ENCODE data around the gene ETS2.

The ETS2 gene

DNA sequence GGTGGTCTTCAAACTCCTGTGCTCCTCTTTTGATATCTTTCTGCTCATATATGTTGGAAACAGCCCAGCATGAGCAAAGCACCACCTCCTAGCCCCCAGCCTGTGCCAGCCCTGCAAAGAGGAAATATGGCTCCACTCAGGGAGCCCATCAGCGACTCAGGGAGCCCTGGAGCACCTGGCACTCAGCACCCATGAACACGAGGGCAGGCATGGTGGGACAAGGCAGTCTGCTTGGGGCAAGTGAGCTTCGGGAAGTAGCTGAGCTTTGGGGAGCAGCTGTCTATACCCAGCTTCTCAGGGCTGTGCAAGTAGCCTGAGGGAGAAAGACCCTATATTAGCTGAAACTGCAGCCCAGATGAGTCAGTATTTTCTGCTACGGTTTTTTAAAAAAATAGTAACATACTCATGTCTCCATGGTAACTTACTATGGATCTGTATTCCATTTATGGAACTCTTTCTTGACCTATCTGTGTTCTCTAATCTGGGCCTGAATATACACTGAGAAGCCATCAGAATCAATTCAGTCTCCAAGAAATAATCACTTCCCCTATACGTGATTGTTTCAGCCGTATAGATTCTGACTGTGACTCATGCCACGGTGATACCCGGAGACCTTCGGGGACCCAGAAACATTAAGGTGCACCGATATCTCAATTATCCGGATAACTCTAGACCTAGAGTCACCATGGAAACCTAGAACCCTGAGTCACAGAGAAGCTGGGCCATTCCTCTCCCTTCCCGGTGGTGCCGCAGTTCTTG is 1.5 kb upstream of the ETS2 start:
- TF ChIP-seq, protein P1, sequence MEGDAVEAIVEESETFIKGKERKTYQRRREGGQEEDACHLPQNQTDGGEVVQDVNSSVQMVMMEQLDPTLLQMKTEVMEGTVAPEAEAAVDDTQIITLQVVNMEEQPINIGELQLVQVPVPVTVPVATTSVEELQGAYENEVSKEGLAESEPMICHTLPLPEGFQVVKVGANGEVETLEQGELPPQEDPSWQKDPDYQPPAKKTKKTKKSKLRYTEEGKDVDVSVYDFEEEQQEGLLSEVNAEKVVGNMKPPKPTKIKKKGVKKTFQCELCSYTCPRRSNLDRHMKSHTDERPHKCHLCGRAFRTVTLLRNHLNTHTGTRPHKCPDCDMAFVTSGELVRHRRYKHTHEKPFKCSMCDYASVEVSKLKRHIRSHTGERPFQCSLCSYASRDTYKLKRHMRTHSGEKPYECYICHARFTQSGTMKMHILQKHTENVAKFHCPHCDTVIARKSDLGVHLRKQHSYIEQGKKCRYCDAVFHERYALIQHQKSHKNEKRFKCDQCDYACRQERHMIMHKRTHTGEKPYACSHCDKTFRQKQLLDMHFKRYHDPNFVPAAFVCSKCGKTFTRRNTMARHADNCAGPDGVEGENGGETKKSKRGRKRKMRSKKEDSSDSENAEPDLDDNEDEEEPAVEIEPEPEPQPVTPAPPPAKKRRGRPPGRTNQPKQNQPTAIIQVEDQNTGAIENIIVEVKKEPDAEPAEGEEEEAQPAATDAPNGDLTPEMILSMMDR (IDR thresholded peaks at IDR 0.05), result no peak

DNA sequence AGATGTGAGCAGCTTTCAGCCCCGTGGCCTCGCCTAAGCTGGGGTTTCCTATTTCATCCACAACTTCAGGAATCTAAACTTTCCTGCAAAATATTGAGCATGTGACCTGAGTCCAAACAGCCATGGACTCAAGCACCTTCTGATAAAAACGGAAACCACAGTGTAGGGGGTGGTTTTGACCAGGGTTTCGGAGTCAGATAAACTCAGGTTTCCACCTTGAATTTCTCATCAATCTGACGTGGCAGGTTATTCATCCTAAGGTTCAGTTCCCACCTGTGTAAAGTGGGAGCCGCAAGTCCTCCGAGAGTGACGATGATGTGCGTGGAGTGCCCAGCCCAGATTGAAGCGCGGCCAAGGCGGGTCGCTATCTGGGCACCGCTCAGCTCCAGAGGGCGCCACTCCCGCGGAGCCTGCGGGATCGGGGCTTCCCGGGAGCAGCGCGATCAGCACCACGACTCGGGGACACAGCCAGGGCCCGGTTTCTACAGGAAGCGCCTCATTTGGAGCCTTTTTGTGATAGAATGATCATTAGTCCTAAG is 871 bp upstream of the ETS2 start:
- TF ChIP-seq, protein P1 (IDR thresholded peaks at IDR 0.05), result peak; percentile 72

DNA sequence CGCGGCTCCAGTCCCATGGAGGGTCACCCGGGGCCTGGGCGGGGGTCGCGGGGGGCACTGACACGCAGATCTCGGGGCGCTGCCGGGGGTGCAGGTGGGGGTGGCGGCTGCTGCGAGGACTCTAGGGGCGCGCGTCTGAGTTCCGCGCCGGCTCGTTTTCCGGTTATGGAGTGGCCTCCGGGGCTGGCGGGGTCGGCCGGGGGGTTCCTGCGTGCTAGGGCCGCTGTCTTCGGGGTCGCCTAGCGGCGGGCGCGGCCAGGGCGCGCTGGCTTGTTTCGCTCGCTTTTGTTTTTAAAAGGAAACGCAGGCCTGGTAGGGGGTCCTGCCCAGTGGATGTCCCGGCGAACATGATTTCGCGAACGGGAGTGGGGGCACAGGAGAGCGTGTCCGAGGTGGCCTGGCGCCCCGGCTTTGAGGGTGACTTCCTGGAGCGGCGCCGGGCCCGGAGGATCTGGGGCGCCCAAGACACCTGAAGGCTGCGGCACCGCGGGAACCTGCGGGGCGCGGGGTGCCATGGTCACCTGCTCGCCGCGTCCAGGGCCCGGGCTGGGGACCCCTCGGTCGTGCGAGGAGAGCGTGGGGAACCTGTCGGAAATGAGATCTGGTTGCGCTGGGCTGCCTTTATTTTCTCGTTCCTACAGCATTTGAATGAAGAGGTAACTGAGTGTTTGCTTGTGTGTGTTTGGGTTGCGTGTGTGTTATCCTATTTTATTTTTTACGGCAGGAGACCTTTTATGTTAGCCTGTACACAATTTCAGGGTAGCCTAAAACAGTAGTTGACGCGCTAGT is 618 bp downstream of the ETS2 start:
- TF ChIP-seq, protein P1 (IDR thresholded peaks at IDR 0.05), result no peak

DNA sequence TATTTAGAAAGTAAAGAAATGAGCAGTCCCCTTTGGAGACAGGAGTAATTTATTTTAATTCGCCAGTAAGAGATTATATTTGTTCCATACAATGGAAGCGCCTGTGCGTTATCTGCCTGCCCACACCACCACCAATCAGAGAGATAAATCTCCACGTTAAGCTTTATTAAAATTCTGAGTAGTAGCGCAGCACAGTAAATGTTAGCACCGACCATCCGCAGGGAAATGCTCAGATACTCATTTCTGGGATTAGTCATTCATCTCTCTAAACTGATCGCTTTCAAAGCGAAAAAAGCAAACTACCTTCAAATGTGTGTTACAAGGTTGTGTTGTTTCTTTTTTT is 1.2 kb downstream of the ETS2 start:
- TF ChIP-seq, protein P1 (IDR thresholded peaks at IDR 0.05), result no peak

DNA sequence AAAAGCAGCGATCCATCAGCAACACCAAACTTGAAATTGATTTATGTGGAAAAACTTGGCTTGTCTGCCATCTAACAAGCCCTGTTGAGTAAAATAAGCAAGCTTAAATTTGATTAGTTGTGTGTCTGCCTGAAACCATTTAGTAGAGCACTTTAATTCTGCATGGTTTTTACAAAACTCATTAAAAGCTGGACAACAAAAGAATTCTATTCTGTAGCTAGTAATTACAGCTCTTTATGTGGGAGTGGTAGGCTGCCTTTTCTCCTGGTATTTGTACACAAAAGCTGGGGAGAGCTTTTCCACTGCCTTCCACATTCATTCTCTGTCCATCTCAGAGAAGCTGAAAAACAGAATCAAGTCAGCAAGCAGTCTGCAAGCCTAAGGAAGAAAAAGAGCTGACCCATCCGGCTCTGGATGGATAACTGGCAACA is 1.7 kb downstream of the ETS2 start:
- TF ChIP-seq, protein P1 (IDR thresholded peaks at IDR 0.05), result no peak

DNA sequence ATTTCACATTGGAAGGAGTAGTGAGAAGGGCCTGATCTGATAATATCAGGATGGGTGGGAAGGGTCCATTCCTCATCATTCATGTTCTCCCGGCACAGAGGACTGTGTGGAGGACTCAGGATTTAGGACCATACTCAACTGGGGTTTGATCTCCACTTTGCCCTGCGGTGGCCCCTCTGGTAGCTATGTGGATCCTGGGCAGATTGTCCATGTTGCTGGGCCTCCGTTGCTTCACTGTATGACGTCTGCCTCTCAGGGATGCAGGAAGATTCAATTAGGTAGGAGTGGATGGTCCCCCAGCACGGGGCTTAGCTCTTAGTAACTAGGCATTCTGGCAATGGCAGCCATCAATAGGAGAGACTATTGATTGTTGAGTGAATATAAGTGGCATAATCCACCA is 2.3 kb downstream of the ETS2 start:
- TF ChIP-seq, protein P1 (IDR thresholded peaks at IDR 0.05), result no peak

DNA sequence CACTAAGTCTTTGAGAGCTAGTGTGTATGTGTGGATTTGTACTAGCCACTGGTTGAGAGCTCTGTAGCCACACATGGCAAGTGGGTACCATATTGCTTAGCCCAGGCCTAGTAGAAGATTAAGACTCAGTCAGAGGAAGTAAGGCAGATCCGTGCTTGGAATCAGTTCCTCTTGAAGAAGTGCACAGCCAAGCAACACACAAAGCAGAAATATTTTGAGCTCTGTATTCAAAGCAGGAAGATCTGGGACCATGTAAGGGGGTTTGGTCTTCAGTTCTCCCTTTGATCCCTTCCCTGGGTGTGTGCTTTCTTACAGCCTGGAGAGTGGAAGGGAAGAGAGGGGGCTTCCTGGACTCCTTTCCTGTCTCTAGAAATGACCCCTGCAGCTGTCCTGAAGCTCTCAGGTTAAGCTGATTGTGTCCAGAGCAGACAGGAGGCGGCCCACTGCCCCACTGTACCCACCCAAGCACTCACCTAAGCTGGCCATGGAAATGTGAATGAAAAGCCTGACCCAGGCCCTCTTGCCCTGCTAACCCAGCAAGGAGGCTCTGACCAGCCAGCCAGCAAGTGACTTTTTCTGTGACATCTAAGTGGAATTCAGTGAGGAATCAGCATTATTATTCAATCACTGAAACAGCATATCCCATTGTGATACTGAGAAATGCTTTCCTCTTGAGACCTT is 3.6 kb downstream of the ETS2 start:
- TF ChIP-seq, protein P1 (IDR thresholded peaks at IDR 0.05), result no peak

All from LNCAP (cell line).